Measurements from ENCODE around the gene GRM1.

The GRM1 gene

DNA sequence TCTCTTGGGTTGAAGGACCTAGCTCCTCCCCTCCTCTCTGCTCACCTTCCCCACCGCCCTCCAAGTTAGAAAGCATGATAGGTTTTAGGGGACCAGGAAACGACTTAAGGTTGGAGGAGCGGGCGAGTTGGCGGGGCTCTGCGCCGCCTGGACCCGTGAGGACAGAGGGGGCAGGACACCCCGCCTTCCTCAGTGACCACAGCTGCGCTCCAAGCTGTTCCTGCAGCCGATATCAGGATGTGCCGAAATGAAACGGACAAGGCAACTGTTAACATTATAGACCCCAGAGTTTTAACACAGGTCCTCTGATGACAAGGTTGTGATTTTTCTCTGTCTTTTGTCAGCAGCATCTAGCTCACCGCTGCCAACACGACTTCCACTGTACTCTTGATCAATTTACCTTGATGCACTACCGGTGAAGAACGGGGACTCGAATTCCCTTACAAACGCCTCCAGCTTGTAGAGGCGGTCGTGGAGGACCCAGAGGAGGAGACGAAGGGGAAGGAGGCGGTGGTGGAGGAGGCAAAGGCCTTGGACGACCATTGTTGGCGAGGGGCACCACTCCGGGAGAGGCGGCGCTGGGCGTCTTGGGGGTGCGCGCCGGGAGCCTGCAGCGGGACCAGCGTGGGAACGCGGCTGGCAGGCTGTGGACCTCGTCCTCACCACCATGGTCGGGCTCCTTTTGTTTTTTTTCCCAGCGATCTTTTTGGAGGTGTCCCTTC is at the start of gene GRM1:
Gene GRM1, plus strand, starts transcription at position 212 of the 722 bp plus-strand sequence. Its CDS starts 456 bp downstream, at position 668.
- DNase-seq (ENCODE audit: low read depth in 2 of 2): no peak

DNA sequence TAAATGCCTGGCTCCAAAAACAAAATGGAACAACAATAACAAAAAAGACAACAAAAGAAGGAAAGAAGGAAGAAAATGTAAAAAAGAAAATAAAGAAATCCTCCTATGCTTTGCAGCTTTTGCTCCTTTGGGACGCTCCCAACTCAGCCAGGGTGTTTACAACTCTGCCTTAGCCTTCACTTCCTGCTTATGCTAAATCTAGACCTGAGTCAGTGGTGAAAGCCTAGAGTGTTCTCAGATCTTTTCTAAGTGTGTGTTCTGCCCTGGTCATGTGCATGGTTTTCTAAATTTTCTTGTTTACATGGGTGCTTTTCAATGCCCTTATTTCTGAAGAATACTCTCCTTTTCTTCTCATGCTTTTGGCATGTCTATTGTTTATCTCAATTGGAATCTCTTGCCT is 19.5 kb upstream of the GRM1 start:
- DNase-seq (ENCODE audit: low read depth in 2 of 2): no peak

DNA sequence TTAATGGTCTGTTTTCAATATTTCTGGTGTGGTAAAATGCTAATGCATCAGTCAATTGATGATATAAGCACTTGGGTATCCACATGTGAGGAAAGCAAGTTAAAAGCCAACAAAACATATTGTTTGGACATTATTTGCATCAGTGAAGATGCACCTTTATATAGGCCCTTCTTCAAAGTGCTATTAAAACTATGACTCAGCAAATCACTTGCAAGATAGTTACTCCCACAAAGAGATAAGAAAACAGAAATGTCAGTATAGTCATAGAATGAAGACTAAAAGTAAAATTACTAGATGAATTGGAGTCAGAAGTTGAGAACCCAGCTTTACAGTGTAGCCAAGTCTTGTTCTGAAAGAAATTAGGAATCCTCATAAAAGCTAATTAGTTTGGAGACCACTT is 14.6 kb upstream of the GRM1 start:
- no peak for DNase-seq (ENCODE audit: low read depth in 2 of 2)

DNA sequence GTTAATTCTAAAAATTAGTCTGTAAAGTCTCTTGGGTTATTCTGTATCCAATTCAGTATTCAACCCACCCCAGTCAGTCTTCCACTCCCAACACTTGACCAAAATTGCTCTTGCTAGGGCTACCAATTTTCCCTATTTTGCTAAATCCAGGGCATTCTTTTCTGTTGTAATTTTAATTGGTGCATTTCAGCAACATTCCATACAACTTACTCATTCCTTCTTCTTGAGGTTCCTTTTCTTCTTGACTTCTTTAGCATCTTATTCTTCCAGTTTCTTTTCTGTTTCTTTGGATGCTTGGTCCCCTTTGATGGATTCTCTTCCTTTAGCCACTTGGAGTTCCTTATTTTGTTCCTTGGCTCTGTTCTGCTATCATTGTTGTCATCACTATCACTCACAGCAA is 11.2 kb upstream of the GRM1 start:
- DNase-seq (ENCODE audit: low read depth in 2 of 2): no peak

DNA sequence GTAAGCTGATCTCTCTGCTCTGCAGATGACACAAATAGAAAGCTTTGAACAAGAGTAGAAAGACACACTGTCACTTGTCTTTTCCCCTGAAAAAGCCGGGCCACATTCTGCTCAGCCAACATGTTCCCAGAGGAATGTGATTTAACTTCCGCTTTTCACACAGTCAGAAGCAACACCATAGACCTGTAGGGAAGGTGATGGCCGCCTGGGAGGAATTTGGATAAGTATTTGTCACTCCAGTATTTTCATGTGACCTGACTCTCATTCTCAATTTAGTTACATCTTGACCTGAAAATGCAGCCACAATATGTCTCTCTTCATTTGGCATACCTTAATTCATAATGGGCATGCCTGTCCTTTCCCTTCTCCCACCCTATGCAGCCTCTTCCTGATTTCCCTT is 2.0 kb upstream of the GRM1 start:
- no peak for DNase-seq (ENCODE audit: low read depth in 2 of 2)

DNA sequence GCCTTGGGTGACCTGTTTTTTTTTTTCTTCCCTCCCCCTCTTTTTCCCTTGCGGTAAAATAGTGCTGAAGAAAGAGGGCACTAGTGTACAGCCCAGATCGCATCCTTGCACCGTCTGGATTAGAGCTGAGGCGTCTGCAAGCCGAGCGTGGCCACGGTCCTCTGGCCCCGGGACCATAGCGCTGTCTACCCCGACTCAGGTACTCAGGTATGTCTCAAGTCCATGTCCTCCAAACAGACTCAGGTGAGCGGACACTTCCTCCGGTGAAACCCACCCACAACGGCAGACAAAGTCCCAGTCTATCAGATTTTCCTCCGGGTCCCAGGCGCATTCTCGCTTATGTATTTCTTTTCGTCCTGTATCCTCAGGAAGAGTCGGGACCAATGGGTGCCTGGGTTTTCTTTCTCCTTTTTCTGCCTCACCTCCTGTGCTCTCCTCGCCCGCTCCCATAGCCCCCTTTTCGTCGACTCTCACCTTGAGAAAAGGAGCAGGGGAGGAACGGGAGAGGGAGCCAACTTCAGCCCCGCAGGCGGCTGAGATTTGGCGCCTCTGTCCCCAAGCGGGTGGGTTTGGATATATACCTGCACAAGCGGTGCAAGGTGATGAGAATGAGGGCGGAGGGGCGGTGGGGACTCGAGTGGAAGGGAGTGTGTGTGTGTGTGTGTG is 1.1 kb upstream of the GRM1 start:
- DNase-seq (ENCODE audit: low read depth in 2 of 2): no peak

DNA sequence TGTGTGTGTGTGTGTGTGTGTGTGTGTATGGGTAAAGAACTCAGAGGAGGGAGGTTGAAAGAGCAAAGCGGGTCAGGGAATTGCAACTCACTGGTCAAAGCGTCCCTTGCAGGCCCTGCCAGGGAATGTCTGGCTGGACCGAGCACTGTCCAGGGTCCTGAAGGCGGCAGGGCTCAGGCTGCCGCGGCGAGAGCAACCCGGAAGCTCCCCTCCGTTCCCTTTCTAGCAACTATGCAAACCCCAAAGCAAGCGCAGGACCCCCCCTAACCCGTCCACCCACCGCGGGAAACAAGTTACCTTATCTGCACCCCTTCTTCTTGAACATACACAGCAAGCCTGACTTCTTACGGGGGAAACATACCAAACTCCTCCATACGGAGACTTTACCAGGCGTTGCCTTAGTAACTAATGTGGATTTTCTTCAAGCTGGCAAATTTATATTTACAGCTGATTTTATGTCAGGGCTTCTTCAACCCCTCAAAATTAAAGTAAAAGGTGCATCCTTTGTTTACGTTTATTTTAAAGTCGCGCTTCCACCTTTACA is 538 bp upstream of the GRM1 start:
- no peak for DNase-seq (ENCODE audit: low read depth in 2 of 2)

DNA sequence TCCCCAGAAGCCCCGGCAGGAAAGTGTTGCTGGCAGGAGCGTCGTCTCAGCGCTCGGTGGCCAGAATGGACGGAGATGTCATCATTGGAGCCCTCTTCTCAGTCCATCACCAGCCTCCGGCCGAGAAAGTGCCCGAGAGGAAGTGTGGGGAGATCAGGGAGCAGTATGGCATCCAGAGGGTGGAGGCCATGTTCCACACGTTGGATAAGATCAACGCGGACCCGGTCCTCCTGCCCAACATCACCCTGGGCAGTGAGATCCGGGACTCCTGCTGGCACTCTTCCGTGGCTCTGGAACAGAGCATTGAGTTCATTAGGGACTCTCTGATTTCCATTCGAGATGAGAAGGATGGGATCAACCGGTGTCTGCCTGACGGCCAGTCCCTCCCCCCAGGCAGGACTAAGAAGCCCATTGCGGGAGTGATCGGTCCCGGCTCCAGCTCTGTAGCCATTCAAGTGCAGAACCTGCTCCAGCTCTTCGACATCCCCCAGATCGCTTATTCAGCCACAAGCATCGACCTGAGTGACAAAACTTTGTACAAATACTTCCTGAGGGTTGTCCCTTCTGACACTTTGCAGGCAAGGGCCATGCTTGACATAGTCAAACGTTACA is 817 bp downstream of the GRM1 start:
- no peak for DNase-seq (ENCODE audit: low read depth in 2 of 2)

DNA sequence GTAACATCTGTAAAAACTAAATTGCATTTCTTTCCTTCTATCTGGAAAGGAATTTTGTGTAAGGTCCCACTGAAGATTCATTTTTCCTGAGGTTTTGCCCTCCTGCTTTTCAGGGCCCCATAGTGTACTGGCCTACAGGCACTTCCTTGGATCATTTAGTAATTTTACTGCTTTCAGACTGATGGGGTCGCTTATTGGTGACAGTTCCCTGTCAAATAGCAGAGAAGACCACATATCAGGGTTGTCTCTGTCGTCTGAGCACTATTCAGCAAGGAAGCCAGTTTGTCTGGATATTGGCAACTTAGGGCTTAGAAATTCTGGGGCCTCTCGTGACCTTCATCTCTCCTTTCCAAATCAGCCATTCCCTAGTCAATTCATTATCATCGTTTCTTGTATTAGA is 3.5 kb downstream of the GRM1 start:
- no peak for DNase-seq (ENCODE audit: low read depth in 2 of 2)

DNA sequence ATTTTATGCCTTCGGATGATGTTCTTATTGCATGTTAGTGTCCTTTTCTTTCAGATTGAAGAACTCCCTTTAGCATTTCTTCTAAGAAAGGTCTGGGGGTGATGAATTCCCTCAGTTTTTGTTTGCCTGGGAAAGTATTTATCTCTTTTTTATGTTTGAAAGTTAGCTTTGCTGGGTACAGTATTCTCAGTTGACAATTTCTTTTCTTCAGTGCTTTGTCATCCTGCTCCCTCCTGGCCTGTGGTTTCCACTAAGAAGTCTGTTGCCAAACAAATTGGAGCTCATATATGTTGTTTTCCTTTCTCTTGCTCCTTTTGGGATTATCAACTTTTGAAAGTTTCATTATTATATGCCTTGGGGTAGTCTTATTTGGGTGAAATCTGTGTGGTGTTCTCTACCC is 11.5 kb downstream of the GRM1 start:
- DNase-seq (ENCODE audit: low read depth in 2 of 2): no peak

DNA sequence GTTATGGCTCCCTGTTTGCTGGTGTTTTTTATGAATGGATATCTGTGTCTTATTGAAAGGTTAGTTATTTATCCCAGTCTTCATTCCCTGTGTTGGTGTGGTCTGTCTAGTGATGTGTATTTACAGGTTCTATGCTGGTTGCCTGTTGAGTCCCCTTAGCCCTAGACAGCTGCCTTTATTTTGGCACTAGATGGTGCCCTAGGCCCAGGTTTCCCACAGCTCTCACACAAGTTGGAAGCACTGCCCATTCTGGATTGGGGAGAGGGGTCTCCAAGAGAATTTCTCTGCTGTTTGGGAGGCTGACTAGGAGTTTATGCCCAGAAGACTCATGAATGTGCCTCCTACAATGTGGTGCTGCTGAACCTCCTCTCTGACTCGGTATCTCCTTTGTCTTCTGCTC is 12.4 kb downstream of the GRM1 start:
- no peak for DNase-seq (ENCODE audit: low read depth in 2 of 2)

DNA sequence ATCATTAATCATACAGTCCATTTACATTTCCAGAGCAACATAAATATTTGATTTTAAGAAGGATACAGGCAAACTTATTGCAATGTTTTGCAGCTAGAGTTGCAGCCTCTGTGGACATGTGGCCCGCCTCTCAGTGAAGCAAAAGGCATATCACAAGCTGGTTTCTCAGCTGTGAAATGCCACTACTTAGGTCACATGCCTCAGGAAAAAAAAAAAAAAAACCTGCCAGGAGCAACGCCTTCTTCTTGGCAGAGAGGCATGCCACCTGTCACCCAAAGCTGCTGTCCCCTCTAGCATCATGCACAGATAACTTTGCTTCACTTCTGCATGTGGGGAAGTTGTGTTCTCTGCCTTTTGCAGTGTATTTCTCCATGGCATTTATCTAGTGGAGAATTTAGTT is 18.5 kb downstream of the GRM1 start:
- no peak for DNase-seq (ENCODE audit: low read depth in 2 of 2)

DNA sequence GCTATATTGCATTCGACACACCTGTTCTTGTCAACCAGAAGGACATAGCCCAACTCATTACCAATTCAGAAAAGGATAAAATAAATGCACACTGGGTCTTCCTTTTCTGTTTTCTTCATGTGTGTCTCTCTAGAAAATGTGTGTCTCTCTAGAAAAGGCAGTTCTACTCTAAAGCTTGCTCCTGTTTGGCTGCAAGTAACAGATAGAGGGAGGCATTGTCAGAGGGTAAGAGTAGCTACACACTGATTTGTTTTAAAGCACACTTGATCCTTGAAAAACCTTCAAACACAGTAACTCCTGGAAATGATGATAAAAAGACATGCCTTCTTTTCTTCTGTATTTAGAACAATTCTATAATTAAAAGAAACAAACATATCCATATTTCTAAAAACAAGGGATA is 21.3 kb downstream of the GRM1 start:
- no peak for DNase-seq (ENCODE audit: low read depth in 2 of 2)

DNA sequence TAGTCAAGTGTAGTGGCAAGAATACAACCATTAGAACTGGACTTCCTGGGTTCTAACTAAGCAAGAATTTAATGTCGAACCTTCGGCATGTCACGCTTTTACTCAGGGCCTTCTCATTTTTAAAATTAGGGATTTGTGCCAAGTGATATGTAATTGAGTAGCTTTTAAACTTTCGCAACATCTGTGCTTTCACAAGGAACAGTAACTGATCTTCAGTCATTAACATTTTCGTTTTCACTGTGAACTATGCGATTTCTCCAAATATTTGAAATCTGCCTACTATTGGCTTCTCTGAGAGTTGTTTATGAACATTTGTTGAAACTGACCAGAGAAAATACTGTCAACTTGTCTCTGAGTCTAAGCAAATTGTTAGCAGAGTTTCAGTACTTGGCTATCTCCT is 27.6 kb downstream of the GRM1 start:
- DNase-seq (ENCODE audit: low read depth in 2 of 2): no peak

DNA sequence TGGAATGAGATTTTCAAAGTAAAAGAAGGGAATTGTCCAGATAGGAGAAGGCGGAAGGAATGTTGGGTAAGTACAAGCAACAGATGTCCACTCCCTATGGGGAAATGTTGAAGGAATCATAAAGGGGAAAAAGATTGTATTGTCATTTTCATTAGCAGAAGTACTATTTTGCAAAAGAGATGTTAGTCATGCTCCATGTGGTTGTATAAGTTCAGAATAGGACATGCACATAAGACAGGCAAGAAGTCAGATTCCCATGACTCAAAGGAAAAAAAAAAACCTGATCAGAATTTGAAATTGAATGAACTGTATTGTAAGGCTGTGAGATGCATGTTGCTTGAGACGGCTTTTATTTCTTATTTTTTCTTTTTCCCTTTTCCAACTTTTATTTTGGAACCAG is 36.8 kb downstream of the GRM1 start:
- DNase-seq (ENCODE audit: low read depth in 2 of 2): no peak

DNA sequence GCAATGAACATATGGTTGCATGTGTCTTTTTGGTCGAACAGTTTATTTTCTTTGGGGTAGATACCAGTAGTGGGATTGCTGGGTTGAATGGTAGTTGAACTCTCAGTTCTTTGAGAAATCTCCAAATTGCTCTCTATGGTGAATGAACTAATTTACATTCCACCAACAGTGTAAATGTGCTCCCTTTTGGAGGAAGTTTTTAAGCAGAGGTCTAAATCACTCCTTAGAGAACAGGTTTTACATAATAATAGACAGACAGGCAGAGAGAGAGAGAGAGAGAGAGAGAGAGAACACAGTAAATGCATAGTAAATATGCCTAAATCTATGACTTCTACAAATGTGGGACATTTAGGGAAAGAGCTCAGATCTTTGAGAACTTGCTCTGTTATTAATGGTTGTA is 37.6 kb downstream of the GRM1 start:
- DNase-seq (ENCODE audit: low read depth in 2 of 2): no peak

DNA sequence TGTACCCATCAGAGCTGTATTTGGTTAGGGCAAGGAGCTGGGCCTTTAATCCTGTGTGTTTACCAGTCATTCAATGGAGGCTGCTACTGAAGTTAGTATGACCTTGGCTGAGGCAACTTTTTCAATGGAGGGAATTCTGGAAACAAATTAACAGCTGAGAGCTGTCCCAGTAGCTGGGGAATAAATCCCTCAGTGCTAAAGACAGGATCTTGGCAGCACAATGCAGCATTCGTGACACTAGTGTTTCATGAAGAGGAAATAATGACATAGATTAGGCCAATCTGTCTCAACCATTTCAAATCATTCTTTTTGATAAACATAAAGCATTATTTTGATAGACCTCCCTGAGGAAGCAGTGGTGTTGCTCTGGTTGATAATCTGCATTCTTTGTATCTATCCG is 42.9 kb downstream of the GRM1 start:
- DNase-seq (ENCODE audit: low read depth in 2 of 2): no peak

DNA sequence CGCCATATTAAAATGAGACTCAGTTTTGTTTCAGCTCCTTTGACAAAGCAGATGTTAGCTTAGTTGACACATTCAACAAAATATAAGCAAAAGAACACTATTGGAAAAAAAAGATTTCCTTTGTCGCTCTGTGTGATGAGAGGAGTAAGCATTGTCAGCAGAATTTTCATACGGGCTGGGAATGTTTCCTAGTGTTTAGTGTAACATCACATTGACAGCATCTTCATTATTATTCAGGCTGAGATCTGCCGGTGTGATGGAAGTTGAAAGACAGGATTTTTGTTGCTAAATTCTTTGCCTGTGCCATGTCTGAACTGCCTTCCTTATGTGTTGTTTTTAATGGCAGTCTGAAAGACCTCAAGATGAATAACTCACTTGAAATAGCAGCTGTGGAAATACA is 49.1 kb downstream of the GRM1 start:
- no peak for DNase-seq (ENCODE audit: low read depth in 2 of 2)

DNA sequence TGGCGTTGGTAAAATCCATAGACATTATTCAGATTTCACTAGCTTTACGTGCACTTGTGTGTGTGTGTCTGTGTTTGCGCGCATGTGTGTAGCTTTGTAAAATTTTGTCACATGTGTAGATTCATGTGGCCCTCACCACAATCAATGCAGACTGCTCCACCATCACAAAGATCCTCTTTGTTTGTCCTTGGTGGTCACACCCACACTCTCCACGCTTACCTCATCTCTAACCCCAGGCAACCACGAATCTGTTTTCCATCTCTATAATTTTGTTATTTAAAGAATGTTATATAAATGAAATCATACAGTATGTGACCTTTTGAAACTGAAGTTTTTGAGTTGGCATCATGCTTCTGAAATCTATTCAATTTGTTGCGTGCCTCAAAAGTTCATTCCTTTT is 58.5 kb downstream of the GRM1 start:
- DNase-seq (ENCODE audit: low read depth in 2 of 2): no peak

DNA sequence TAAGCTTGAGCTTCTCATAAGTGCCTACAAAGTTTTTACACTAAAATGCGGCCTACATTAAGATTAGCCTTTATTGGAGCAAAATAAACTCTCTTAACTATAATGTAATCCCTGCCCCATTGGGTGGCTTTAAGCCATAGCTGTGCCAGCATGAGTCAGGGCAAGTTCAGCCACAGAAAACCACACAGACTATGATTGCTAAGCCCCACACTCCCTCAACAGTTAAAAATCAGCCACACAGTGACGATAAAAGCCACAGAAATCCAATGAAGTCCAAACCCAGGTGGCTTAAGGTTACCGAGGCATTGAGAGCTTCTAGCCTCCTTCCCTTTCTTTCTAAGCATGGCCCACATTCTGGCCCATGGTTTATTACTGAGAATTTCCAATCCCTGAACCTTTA is 61.6 kb downstream of the GRM1 start:
- no peak for DNase-seq (ENCODE audit: low read depth in 2 of 2)

DNA sequence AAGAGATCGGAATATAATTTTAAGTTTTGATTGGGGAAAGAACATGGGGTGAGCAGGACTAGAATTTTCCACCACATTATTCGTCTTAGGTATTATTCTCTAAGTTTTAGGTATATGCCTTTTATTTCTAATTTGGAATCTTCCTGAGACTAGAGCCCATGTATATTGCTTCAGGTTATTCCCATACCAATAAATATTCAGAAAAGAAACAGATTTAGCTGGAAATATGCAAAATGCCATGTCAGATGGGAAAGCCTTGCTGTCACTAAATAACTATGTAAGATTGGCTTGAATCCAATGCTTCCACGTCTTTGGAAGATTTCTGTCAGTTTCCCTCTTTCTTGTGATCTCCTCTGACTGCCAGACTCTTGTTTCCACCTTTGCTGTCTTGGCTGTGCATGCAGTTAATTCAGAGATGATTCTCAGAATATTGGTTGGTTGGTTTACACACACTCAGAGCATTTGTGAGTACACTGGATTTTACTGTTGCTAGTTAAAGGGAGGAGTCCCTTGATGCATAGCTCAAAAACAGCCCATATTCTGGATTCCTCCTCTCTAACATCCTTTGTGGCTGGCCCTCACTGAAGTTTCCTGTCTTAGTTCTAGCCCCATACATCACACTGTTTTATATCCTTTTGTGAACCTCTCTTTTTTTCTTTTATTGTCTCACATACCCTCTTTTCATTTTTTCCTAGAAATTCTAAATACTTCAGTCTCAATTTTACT is 64.3 kb downstream of the GRM1 start:
- no peak for DNase-seq (ENCODE audit: low read depth in 2 of 2)

DNA sequence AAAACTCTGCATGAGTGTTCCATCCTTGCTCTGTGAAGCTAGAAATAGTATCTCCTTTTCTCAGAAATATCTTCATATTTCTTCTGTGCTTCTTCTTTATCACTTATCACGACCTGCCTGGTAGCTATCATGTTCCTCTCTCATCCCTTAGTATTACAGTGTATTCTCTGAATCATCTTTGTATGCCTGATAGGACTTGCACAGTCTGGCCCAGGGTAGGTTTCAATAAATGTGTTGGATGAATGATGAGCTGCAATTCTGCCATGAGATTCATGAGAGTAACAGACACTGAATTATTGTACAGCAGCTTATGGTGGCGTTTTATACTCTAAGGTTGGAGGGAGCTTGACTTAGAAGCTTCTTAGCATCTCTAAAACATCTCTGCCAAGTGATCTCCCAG is 66.6 kb downstream of the GRM1 start:
- no peak for DNase-seq (ENCODE audit: low read depth in 2 of 2)

Measured in stimulated activated CD8-positive, alpha-beta memory T cell treated with anti-CD3 and anti-CD28 coated beads, Interleukin-7, amount 100 ng/mL, for 4 hours (primary cell).